ENCODE results near the gene ACY1.

Gene ACY1

GRCh38 chr3:51982838-51983577, at the start of gene ACY1:
Gene ACY1, plus strand, starts transcription at chr3:51983535. Its CDS starts 530 bp downstream, at chr3:51984065.
- H3K27ac ChIP-seq, result peak within 1 kb of the TSS; percentile 96
- no peak for DNase-seq (ENCODE audit: low read depth, low spot score)

GRCh38 chr3:51934139-51934850, 49.0 kb upstream of the ACY1 start:
- DNase-seq (ENCODE audit: low read depth, low spot score), result no peak
- no peak overlapping the region for H3K27ac ChIP-seq

DNA sequence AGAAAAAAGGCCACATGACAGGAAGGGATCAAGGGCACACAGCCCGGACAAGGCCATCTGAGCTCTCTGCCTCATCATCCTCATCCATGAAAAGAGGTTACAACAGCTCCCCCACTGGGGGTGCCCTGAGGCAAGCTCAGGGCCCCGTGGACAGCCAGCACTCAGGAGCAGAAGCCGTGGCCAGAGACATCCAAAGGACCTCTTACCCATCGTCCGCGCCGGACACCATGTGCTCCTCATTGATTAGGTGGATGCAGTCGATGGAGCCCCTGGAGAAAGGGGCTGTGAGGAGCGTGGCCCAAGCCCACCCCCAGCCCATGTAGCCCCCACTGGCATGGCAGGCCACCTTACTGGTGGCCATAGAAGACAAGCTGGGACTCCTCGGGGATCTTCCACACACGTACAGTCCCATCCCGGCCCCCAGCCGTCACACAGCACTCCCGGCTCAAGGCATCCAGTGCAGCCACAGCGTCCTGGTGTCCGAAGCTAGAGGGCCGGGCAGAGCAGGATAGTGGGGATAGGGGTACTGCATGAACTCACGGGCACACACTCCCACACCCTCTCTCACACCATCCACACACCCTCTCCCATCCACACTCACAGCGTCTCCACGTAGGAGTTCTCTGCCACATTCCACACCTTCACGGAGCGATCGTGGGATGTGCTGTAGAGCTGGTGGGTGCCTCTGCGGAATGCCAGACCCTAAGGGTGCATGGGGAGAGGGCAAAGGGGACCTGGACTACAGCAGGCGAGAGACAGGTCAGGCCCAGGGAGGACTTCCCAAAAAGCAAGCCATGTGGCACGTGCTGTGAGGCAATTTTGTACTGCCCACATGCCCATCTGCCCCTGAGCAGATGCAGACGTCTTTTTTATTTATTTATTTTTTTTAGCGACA, 48.1 kb upstream of the ACY1 start:
- no peak for DNase-seq (ENCODE audit: low read depth, low spot score)
- no peak overlapping the region for H3K27ac ChIP-seq

- DNase-seq (ENCODE audit: low read depth, low spot score), result no peak
- no peak overlapping the region for H3K27ac ChIP-seq
Observed at GRCh38 chr3:51935886-51936755, 47.2 kb upstream of the ACY1 start.

DNA sequence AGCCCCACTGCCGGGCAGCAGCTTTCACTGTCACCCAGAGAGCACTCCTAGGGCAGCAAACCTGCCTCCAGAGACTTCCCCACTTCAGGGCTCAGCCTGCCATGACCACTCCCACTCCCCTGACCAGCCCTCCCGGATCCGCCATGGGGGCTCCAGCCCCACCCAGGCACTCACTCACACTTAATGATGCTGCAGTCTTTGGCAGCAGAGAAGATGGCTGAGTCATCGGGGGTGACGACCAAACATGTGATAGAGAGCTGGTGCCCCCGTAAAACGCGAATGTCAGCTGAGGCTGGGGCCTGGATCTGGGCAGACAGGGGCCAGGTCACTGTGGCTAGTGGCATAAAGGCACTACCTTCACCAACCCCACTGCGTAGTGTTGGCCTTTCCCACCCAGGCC, 46.3 kb upstream of the ACY1 start:
- no peak overlapping the region for H3K27ac ChIP-seq
- no peak for DNase-seq (ENCODE audit: low read depth, low spot score)

DNA sequence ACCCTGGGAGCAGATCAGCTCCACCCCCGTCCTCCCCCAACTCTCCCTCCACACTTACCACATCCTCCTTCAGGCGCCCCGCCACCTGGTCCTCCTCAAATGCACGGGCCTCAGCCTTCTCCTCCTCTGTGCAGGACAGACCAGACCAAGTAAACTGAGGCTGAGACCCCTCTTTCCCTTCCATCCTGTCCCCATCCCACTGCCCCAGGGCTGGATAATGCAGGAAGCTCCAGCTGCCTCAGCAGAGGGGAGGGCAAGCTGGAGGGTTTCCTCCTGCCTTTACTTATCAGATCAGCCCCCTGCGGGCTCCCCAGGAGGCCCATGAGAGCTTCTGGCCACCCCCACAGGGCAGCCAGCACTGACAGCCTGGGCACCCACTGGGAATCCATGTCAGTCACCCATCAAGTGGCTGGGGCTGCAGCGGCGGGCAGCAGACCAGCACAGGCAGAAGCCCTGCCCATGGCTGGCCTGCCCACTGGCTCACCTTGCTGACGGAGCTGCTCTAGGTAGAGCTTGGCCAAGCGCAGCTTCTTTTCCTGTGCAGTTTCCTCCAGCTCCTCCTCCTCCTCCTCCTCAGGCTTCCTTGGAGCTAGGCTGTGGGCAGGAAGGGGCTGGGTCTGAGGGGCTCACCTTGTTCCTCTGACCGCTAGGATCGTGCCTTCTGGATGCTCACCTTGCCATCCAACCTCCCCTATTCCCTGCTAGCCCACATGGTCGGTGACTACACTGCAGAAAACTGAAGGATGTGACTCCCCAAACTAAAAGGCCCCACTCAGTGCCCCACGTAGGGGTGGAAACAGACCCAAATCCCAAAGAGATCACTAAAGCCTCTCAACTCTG, 45.5 kb upstream of the ACY1 start:
- no peak overlapping the region for H3K27ac ChIP-seq
- DNase-seq (ENCODE audit: low read depth, low spot score), result no peak

GRCh38 chr3:51938780-51939425, 44.4 kb upstream of the ACY1 start:
- DNase-seq (ENCODE audit: low read depth, low spot score), result no peak
- H3K27ac ChIP-seq, result no peak overlapping the region

DNA sequence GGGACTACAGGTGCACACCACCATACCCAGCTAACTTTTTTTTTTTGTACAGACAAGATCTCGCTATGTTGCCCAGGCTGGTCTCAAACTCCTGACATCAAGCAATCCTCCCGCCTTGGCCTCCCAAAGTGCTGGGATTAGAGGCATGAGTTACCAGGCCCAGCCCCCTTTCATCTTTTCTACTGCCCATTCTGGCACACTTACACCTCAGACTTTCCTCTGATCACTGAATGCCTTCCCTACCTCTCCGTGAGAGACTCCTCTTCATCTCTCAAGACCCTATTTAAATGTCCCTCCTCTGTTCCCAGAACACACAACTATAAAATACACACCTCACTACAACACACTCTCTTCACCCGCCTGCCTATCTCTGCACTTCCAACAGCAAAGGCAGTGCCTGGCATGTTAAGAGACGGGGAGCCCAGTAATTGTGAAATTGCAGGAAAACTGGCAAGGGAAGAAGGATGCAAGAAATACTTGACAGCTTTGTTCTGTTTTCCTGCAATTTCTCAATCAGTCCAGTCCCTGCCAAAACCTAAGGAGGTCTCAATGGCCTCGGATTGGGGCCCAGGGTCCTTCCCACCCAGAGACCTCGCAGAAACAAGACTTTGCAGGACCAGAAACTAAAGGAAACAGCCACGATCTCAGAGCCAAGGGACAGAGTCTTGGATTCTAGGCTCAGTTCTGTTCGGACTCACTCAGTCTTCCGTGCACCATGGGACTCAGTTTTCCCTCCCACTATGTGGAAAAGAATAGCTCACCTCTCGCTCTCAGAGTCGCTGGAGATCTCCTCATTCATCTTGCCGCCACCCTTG, 42.5 kb upstream of the ACY1 start:
- H3K27ac ChIP-seq, result no peak overlapping the region

DNA sequence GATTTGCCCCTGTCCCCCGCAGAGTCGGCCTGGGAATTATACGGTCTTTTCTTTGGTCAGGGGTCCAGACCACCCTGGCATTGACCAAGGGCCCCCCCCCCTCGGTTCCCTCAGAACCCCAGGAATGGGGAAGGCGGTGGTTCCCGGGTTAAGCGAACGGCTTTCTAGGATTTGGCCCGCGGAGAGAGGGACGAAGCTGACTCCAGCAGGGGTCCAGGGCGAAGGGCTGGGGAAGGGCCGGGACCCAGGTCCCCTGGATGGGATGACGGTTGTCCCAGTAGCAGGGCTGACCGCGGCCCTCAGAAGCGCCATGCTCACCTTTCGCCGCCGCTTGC, 41.9 kb upstream of the ACY1 start:
- H3K27ac ChIP-seq, result no peak overlapping the region
- DNase-seq (ENCODE audit: low read depth, low spot score), result no peak

More for the DNA sequence above, 42.5 kb upstream of the ACY1 start:
- no peak for DNase-seq (ENCODE audit: low read depth, low spot score)

- peak within 1 kb of the TSS; percentile 77 for H3K27ac ChIP-seq
- peak; percentile 99 for DNase-seq (ENCODE audit: low read depth, low spot score)
Observed at GRCh38 chr3:51941798-51942602, 41.3 kb upstream of the ACY1 start, which contains the start of the genes PARP3 and RRP9. Gene PARP3, plus strand, starts transcription at chr3:51942363. Its CDS starts 993 bp downstream, at chr3:51943356. Gene RRP9, minus strand, starts transcription at chr3:51941904. Its CDS starts 37 bp downstream, at chr3:51941867.

GRCh38 chr3:51942603-51943450, 40.5 kb upstream of the ACY1 start:
- no peak for DNase-seq (ENCODE audit: low read depth, low spot score)
- peak overlapping the region; percentile 77 for H3K27ac ChIP-seq

GRCh38 chr3:51943451-51944391, 39.6 kb upstream of the ACY1 start:
- DNase-seq (ENCODE audit: low read depth, low spot score), result no peak
- H3K27ac ChIP-seq, result peak overlapping the region; percentile 77

GRCh38 chr3:51944451-51945021, 38.8 kb upstream of the ACY1 start:
- no peak overlapping the region for H3K27ac ChIP-seq
- no peak for DNase-seq (ENCODE audit: low read depth, low spot score)

DNA sequence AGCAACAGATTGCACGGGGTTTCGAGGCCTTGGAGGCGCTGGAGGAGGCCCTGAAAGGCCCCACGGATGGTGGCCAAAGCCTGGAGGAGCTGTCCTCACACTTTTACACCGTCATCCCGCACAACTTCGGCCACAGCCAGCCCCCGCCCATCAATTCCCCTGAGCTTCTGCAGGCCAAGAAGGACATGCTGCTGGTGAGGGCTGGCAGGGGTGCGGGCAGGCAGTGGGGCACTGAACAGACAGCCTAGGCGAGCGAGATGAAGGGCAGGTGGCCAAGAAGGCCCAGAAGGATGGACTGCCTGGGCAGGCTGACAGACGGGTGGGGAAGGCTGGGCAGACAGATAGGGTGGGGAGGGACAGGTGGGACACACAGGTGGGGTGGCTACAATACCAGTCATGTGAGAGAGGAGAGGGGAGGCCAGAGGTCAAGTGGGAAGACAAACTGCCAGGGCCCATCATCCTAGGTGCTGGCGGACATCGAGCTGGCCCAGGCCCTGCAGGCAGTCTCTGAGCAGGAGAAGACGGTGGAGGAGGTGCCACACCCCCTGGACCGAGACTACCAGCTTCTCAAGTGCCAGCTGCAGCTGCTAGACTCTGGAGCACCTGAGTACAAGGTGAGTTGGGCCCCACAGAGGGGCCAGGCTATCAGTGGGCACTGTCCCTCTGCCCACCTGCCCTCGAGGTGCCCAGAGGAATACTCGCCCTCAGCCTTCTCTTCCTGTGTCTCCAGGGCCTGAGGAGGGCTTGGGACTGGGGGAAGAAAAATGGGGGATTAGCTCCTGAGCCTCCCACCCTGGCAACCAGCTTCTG, 38.1 kb upstream of the ACY1 start:
- no peak for DNase-seq (ENCODE audit: low read depth, low spot score)
- no peak overlapping the region for H3K27ac ChIP-seq

Data from epithelial cell of prostate (primary cell).